H9 (cell line): Measurements from ENCODE around the gene CX3CR1. TPM values are rescaled to one million over a fixed set of nuclear protein-coding genes. Genes with fewer than 3 reads are reported as not detected.
A peak's percentile ranks its signal among the peaks of the same experiment; 100 is the strongest.

Experiments used
- DNase-seq: peaks from one replicate; pipeline ENCODE4 v3.0.0-alpha.2; 2017
- H2AFZ ChIP-seq: one replicate; pipeline ENCODE4 v1.6.1; 2013; ENCODE audit warnings: mild to moderate bottlenecking, low read length, control low read depth, moderate library complexity
- H2AK5ac ChIP-seq: 2 replicates; pipeline ENCODE4 v1.6.1; 2013; ENCODE audit warnings: low read length, control low read depth, mixed read lengths; ENCODE audit not compliant: insufficient read length
- H2BK120ac ChIP-seq: one replicate; pipeline ENCODE4 v1.6.1; 2013; ENCODE audit warnings: low read depth, mild to moderate bottlenecking, low read length, control low read depth, inconsistent platforms; ENCODE audit not compliant: poor library complexity, severe bottlenecking
- H2BK12ac ChIP-seq: 2 replicates; pipeline ENCODE4 v1.6.1; 2013; ENCODE audit warnings: low read length, control low read depth, mixed read lengths, low read depth; ENCODE audit not compliant: insufficient read length
- H2BK15ac ChIP-seq: 2 replicates; pipeline ENCODE4 v1.6.1; 2013; ENCODE audit warnings: low read depth, low read length, control low read depth
- H2BK20ac ChIP-seq: one replicate; pipeline ENCODE4 v1.6.1; 2013; ENCODE audit warnings: low read depth, mild to moderate bottlenecking, low read length, control low read depth, inconsistent platforms; ENCODE audit not compliant: poor library complexity, severe bottlenecking
- H2BK5ac ChIP-seq: 2 replicates; pipeline ENCODE4 v1.6.1; 2013; ENCODE audit warnings: low read length, control low read depth, mixed read lengths; ENCODE audit not compliant: insufficient read length
- H3K14ac ChIP-seq: 2 replicates; pipeline ENCODE4 v1.6.1; 2013; ENCODE audit warnings: low read length, control low read depth; ENCODE audit not compliant: insufficient read depth
- H3K18ac ChIP-seq: 2 replicates; pipeline ENCODE4 v1.6.1; 2013; ENCODE audit warnings: low read depth, mild to moderate bottlenecking, mixed read lengths, low read length, control low read depth; ENCODE audit not compliant: insufficient read length
- H3K23ac ChIP-seq: 2 replicates; pipeline ENCODE4 v1.6.1; 2013; ENCODE audit warnings: low read length, control low read depth, mixed read lengths, low read depth; ENCODE audit not compliant: insufficient read length
- H3K23me2 ChIP-seq: 2 replicates; pipeline ENCODE4 v1.6.1; 2013; ENCODE audit warnings: low read depth, mild to moderate bottlenecking, mixed read lengths, low read length, control low read depth; ENCODE audit not compliant: insufficient read length, poor library complexity, severe bottlenecking
- H3K27ac ChIP-seq: 2 replicates; pipeline ENCODE4 v1.5.1; 2013; ENCODE audit warnings: low read length, control low read depth, mixed read lengths, low read depth; ENCODE audit not compliant: insufficient read length
- H3K27me3 ChIP-seq: 2 replicates; pipeline ENCODE4 v1.6.1; 2013; ENCODE audit warnings: low read length, control low read depth, inconsistent platforms; ENCODE audit not compliant: insufficient read depth
- H3K4ac ChIP-seq: 2 replicates; pipeline ENCODE4 v1.6.1; 2013; ENCODE audit warnings: low read depth, mild to moderate bottlenecking, control low read depth, inconsistent platforms, low read length, moderate library complexity
- H3K4me1 ChIP-seq: 2 replicates; pipeline ENCODE4 v1.6.1; 2013; ENCODE audit warnings: low read length, control low read depth, inconsistent platforms; ENCODE audit not compliant: insufficient read depth
- H3K4me2 ChIP-seq: 2 replicates; pipeline ENCODE4 v1.6.1; 2013; ENCODE audit warnings: low read length, control low read depth, mixed read lengths; ENCODE audit not compliant: insufficient read length, insufficient read depth
- H3K56ac ChIP-seq: 2 replicates; pipeline ENCODE4 v1.6.1; 2013; ENCODE audit warnings: low read depth, mild to moderate bottlenecking, mixed read lengths, low read length, control low read depth; ENCODE audit not compliant: insufficient read length
- H3K79me1 ChIP-seq: 2 replicates; pipeline ENCODE4 v1.6.1; 2013; ENCODE audit warnings: low read depth, mild to moderate bottlenecking, moderate library complexity, low read length, control low read depth, inconsistent platforms; ENCODE audit not compliant: insufficient read depth, poor library complexity, severe bottlenecking
- H3K79me2 ChIP-seq: 2 replicates; pipeline ENCODE4 v1.6.1; 2013; ENCODE audit warnings: low read length, control low read depth, inconsistent platforms; ENCODE audit not compliant: insufficient read depth
- H3K9ac ChIP-seq: 2 replicates; pipeline ENCODE4 v1.6.1; 2013; ENCODE audit warnings: low read length, control low read depth, mixed read lengths; ENCODE audit not compliant: insufficient read length; ENCODE audit errors: extremely low read depth
- H3K9me3 ChIP-seq: one replicate; pipeline ENCODE4 v1.6.1; 2013; ENCODE audit warnings: low read depth, low read length, inconsistent platforms; ENCODE audit not compliant: control insufficient read depth
- H3T11ph ChIP-seq: one replicate; pipeline ENCODE4 v1.6.1; 2013; ENCODE audit warnings: mild to moderate bottlenecking, low read length, control low read depth, inconsistent platforms
- H4K20me1 ChIP-seq: one replicate; pipeline ENCODE4 v1.6.1; 2013; ENCODE audit not compliant: control insufficient read depth, insufficient read length, insufficient read depth
- H4K5ac ChIP-seq: 2 replicates; pipeline ENCODE4 v1.6.1; 2013; ENCODE audit warnings: low read depth, mild to moderate bottlenecking, mixed read lengths, low read length, control low read depth; ENCODE audit not compliant: insufficient read length
- H4K8ac ChIP-seq: replicated peaks from 2 replicates; pipeline ENCODE4 v1.6.1; 2013; ENCODE audit warnings: low read length, control low read depth, mixed read lengths, low read depth; ENCODE audit not compliant: insufficient read length
- H4K91ac ChIP-seq: 2 replicates; pipeline ENCODE4 v1.6.1; 2013; ENCODE audit warnings: low read depth, mild to moderate bottlenecking, moderate library complexity, mixed read lengths, low read length, control low read depth; ENCODE audit not compliant: insufficient read length
- H3K27ac Mint-ChIP-seq, 3 experiments: 2 replicates in 2 of 3; 3 replicates in 1 of 3; pipeline ENCODE4 v1.8.0; 2020 to 2021; ENCODE audit warnings: mixed read lengths in 3 of 3, mild to moderate bottlenecking in 1 of 3, moderate library complexity in 1 of 3
- H3K27me3 Mint-ChIP-seq: 2 replicates; pipeline ENCODE4 v1.8.0; 2021; ENCODE audit warnings: low read depth, mild to moderate bottlenecking, moderate library complexity, mixed read lengths
- H3K36me3 Mint-ChIP-seq, 3 experiments: 2 replicates in 2 of 3; 3 replicates in 1 of 3; pipeline ENCODE4 v1.8.0; 2020 to 2021; ENCODE audit warnings: low read depth in 3 of 3, mixed read lengths in 3 of 3; ENCODE audit not compliant: insufficient read depth in 1 of 3
- H3K4me1 Mint-ChIP-seq, 2 experiments: 2 replicates each; pipeline ENCODE4 v1.8.0; 2020; ENCODE audit warnings: mixed read lengths in 2 of 2
- H3K4me3 Mint-ChIP-seq, 2 experiments: 2 replicates in 1 of 2; 3 replicates in 1 of 2; pipeline ENCODE4 v1.8.0; 2020 to 2021; ENCODE audit warnings: mild to moderate bottlenecking in 2 of 2, mixed read lengths in 2 of 2, moderate library complexity in 1 of 2
- H3K9me3 Mint-ChIP-seq, 2 experiments: 2 replicates in 1 of 2; 3 replicates in 1 of 2; pipeline ENCODE4 v1.8.0; 2020; ENCODE audit warnings: mild to moderate bottlenecking in 2 of 2, mixed read lengths in 2 of 2, moderate library complexity in 1 of 2
- WGBS: extraction: QIAGEN DNeasy Blood & Tissue Kit; methylation state at CpG from one replicate; pipeline ENCODE4 v1.1.7; 2013; ENCODE audit warnings: missing lambda C conversion rate, low lambda C conversion rate, mixed read lengths; ENCODE audit not compliant: insufficient read length; ENCODE audit errors: extremely low coverage; 5-methylcytosine and 5-hydroxymethylcytosine counted together
- total RNA-seq: library from RNA; stranded (reverse); gene quantifications from 2 replicates; pipeline ENCODE4 v1.2.1, GENCODE V29; 2021
- TF ChIP-seq, protein P1 (sequence below): fragments of 200-600 bp; sonication (generic); conservative IDR thresholded peaks from 3 replicates; pipeline ENCODE4 v1.8.0; 2021; ENCODE audit warnings: antibody characterized with exemption, mild to moderate bottlenecking

CX3CR1 gene
- total RNA-seq, 1 experiment from 2014 or later, result not detected

DNA sequence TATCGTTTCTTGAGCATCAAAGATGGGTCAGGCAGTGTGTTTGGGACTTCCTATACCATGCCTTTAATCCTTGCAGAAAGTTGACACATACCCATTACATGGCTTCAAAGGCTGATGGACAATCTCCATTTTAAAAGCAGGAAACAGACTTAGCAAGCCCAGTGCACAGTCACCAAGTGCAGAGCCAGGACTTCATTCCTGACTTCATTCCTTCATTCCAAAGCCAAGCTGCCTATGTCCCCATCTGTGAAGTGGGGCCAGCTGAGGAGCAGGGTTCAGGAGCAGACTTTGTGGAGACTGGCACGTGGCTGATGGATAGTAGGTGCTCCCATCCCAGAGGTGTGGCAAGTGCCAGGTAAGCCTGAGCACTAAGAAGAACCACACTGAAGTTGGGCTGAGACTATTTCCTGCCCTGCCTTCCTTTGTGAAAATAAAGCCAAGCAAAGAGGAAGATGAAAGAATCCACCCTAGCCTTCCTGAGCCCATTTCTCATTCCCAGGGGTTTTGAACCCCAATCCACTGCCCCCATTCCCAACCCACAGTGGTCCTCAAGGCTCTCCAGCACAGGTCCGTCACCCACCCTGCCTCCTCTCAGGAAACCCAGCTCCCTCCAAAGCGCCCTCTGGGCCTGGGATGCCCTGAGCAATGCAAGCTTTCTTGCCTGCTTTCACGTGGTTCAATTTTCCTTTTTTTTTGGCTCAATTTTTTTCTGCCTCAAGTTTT, 1.8 kb downstream of the CX3CR1 start:
- Histone ChIP-seq H3K9me3 (no peaks in the 10 kb centered on the region), H3K56ac (no peak overlapping the region), H4K91ac (no peak overlapping the region), H3K4me1 (no peaks in the 10 kb centered on the region), H3K79me1 (no peaks in the 10 kb centered on the region), H3K27me3 (no peaks in the 10 kb centered on the region), H3K27ac (no peak overlapping the region), H2BK15ac (no peak overlapping the region), H2AK5ac (no peak overlapping the region), H3K4me2 (no peak overlapping the region), H4K20me1 (no peaks in the 10 kb centered on the region), H3K18ac (no peak overlapping the region), H2BK5ac (no peak overlapping the region), H2BK12ac (no peak overlapping the region), H2BK20ac (no peak overlapping the region), H3K23me2 (no peaks in the 10 kb centered on the region), H2BK120ac (no peak overlapping the region), H3K4ac (no peak overlapping the region), H2AFZ (no peak overlapping the region), H4K5ac (no peak overlapping the region), H3T11ph (no peak overlapping the region), H3K23ac (no peak overlapping the region), H4K8ac (no peak overlapping the region), H3K9ac (no peak overlapping the region), H3K14ac (no peak overlapping the region), H3K79me2 (no peaks in the 10 kb centered on the region)
- no CpG with 5 or more reads among the region's 5 CpGs for WGBS
- peaks cover 9 to 13% of the 10 kb centered on the region in 2 experiments for H3K4me1 Mint-ChIP-seq
- H3K9me3 Mint-ChIP-seq, result no peaks in the 10 kb centered on the region
- TF ChIP-seq, protein P1, sequence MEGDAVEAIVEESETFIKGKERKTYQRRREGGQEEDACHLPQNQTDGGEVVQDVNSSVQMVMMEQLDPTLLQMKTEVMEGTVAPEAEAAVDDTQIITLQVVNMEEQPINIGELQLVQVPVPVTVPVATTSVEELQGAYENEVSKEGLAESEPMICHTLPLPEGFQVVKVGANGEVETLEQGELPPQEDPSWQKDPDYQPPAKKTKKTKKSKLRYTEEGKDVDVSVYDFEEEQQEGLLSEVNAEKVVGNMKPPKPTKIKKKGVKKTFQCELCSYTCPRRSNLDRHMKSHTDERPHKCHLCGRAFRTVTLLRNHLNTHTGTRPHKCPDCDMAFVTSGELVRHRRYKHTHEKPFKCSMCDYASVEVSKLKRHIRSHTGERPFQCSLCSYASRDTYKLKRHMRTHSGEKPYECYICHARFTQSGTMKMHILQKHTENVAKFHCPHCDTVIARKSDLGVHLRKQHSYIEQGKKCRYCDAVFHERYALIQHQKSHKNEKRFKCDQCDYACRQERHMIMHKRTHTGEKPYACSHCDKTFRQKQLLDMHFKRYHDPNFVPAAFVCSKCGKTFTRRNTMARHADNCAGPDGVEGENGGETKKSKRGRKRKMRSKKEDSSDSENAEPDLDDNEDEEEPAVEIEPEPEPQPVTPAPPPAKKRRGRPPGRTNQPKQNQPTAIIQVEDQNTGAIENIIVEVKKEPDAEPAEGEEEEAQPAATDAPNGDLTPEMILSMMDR, result no peak
- peaks cover 2% of the 10 kb centered on the region; the same call in 1 of the 2 replicates for H3K27me3 Mint-ChIP-seq
- no peak overlapping the region for H3K4me3 Mint-ChIP-seq
- peak; percentile 20 for DNase-seq
- no peak overlapping the region for H3K27ac Mint-ChIP-seq
- no peaks in the 10 kb centered on the region for H3K36me3 Mint-ChIP-seq
